AG20443 (cell line): Measurements from ENCODE around the gene SIGLEC11.
"Not testable (repeated sequence)": the region's sequence is repeated elsewhere in the genome, so short reads cannot be mapped to it uniquely, and the experiment has no call there.

Experiments
- DNase-seq: peaks from one replicate; pipeline ENCODE4 v3.0.0; 2012; ENCODE audit warnings: low spot score, mixed read lengths

The SIGLEC11 gene

DNA sequence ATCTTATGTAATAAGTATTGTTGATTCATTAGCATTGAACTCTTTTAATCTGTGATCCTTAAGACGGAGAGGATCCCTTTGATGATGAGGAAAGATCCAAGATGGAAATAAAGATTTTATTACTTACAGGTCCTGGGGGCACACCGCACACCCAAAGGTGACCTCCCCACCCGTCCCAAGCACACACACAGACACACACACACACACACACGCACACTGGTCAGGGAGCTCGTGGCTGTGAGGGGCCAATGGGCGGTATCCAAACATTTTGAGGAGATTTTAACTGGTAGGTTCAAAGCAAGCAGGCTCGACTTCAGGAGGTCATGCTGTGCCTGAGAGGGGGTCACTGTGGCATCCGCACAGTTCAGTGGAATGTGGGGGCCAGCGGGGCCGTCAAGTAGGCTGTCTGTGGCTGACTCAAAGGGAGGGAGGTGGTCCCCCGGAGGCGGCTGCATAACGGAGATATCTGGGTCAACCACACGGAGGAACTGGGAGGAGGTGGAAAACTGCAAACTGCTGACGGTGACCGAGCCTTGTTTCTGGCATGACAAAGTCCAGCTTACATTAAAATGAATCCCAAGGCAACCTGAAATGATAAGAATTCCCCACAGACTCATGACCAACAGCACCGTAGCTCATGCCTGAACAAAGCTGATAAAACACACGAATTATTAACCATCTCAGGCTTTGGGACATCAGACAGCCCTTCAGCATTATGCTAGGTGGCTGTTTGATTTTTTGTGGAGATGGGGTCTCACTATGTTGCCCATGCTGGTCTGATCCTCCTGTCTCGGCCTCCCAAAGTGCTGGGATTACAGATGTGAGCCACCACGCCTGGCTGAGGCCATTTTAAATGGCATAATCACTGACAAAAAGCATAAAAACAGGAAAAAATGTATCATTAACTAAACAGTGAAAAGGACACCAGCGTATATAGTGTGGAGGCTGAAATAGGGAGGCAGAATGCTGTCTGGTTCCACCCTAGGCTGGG, 20.9 kb upstream of the SIGLEC11 start:
- DNase-seq, result no peak

GRCh38 chr19:49978324-49978723, 17.4 kb upstream of the SIGLEC11 start:
- no peak for DNase-seq

- no peak for DNase-seq
Observed at GRCh38 chr19:49977881-49978280, 16.9 kb upstream of the SIGLEC11 start.

DNA sequence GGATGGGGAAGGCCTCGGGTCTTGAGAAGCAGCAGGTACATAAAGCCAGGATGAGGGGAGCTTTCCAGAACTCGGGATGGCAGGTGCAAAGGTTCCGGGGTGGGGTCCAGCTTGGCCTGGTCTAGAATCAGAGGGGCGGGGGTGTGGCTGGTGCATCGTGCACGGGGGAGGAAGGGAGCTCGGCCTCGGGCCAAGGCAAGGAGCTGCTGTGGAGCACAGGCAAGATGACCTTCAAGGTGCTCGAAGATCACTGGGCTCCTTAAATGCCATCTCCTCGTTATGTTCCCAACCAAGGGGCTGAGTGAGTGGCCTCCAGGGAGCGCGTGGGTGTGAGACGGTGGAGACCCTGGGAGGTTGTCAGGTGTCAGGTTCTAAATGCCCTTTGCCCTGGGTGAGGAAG, 16.1 kb upstream of the SIGLEC11 start:
- no peak for DNase-seq

GRCh38 chr19:49976496-49976895, 15.5 kb upstream of the SIGLEC11 start:
- no peak for DNase-seq

DNA sequence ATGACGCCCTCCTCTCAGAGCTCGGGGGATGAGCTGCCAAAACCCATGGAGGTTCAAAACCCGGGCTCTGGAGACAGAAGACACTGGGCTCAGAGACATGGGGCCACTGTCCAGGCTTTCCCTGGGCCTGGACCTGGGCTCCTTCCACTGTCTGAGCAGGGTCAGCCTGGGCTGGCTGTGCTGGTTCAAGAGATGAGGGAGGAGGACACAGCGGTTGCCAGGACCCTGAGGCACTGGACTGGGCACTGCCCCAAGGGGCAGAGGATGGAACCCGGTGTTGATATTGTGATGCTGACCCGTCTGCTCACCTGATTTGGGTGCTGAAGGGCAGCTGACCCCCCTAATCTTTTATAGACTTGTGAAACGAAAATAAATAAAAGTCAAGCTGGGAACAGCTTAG, 14.1 kb upstream of the SIGLEC11 start:
- DNase-seq, result no peak

DNA sequence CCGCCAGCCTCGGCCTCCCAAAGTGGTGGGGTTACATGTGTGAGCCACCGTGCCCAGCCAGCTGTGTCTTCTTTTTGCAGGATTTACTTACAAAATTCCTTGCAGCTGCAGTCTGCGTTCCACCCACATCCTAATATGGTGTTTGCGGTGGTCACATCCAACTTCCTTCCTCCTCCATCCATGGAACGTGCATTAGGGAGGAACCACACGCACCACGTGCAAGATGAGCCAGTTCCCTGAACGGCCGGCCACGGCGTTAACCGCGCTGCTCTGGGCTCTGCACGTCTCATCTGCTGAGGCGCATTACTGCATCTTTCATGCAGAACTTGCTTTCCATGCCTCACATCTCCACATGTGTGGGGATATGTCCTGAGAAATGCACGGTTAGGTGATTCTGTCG, 13.0 kb upstream of the SIGLEC11 start:
- no peak for DNase-seq

- DNase-seq, result no peak
Observed at GRCh38 chr19:49972841-49973240, 11.9 kb upstream of the SIGLEC11 start.

DNA sequence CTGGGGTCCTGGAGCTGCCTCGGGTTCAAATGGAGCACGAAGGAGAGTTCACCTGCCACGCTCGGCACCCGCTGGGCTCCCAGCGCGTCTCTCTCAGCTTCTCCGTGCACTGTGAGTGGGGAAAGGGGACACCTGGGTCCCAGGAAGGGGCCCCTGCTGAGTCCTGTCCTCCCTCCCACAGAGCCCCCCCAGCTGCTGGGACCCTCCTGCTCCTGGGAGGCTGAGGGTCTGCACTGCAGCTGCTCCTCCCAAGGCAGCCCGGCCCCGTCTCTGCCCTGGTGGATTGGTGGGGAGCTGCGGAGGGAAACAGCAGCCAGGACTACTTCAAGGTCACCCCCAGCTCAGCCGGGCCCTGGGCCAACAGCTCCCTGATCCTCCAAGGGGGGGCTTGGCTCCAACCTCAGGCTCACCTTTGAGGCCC, 11.0 kb upstream of the SIGLEC11 start:
- no peak for DNase-seq

GRCh38 chr19:49969355-49969754, 8.4 kb upstream of the SIGLEC11 start:
- not testable (repeated sequence) for DNase-seq

DNA sequence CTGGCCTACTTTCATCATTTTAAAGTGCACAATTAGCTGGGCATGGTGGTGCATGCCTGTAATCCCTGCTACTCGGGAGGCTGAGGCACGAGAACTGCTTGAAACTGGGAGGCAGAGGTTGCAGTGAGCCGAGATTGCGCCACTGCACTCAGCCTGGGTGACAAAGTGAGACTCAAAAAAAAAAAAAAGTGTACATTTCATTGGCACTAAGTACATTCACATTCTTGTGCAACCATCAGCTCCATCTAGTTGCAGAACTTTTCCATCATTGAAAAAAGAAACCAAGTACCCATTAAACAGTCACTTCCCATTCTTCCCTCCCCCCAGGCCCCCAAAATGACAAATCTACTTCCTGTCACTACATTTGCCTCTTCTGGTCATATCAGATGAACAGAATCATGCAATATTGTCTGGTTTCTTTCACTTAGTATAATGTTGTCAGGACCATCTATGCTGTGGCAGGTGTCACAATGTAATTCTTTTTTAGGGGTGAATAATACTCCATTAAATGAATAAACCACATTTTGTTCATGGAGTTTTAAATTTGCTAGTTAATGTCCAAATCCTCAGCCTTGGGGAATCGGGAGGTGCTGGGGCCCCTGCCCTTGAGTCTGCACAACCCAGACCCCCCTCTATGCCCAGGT, 7.4 kb upstream of the SIGLEC11 start:
- DNase-seq, result no peak

DNA sequence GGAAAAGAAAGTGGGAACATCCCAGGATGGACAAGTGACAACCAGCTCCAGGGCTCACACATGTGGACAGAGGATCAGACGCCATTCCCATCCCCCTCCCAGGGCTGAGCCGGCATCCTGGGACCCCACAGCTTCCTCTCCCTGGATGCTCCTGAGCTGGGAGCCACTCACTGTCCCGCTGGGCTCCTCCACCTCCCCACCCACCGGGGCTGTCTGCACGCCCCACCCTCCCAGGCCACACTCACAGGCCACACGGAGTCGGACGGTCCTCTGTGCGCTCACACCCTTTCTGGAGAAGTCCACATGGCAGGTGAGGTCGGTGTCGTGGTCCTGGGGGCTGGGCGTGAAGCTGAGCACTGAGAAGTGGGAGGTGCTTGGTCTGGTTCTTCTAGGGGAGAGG, 1.1 kb downstream of the SIGLEC11 start:
- DNase-seq, result not testable (repeated sequence)

GRCh38 chr19:49958596-49958995, 2.4 kb downstream of the SIGLEC11 start:
- DNase-seq, result not testable (repeated sequence)

GRCh38 chr19:49958144-49958543, 2.8 kb downstream of the SIGLEC11 start:
- DNase-seq, result not testable (repeated sequence)

DNA sequence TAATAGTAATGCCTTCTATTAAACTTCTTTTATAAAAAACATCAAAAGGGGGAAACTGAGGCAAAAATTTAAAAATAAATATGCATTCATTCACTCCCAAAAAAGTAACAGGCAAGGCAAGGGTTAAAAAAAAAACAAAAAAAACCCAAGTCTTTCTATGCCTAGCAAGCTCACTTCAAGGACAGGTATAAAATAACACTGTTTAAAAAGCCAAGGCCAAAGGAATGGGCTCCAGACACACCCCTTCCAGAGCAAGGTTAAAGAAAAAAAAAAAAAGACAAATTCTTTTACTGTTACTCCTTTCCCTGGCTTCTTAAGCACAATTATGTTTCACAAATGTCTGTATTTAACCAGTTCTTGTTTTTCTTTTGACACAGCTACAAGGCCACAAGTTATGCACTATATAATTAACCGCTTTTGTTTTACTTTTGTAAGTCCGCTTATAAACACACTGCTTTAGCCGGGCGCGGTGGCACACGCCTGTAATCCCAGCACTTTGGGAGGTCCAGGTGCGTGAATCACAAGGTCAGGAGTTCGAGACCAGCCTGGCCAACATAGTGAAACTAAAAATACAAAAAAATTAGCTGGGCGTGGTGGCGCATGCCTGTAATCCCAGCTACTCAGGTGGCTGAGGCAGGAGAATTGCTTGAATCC, 3.6 kb downstream of the SIGLEC11 start:
- no peak for DNase-seq

DNA sequence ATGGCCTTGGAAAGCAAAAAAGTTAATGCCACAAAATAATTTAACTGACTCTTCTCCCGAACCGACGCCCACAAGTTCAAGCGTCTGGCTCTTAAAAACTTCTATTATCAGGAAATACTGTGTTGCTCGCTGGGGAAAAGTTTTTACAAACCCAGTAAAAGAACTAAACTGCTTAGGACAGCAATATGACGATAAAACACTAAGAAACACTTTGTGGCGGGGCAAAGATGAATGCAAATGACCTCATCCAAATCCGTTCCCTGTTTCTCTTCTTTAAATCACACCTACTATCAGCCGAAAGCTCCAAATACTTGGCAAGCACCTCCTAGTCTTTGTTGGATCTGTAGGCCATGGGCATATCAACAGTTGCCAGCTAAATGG, 4.9 kb downstream of the SIGLEC11 start:
- no peak for DNase-seq

DNA sequence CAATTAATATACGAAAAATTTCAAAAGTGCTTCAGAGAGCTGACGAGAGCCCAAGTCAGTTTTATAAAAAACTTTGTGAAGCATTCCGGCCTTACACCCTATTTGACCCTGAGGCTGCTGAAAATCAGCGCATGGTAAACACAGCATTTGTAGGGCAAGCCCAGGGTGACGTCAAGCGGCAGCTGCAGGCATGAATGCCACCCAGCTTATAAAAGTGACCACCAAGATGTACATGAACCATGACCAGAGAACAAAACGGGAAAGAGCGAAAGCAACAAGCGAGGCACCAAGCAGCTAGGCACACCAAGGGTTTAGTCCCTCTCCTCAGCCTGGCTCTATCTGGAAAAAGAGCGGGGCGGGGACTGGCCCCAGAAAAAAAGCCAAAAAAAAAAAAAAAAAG, 6.0 kb downstream of the SIGLEC11 start:
- no peak for DNase-seq

DNA sequence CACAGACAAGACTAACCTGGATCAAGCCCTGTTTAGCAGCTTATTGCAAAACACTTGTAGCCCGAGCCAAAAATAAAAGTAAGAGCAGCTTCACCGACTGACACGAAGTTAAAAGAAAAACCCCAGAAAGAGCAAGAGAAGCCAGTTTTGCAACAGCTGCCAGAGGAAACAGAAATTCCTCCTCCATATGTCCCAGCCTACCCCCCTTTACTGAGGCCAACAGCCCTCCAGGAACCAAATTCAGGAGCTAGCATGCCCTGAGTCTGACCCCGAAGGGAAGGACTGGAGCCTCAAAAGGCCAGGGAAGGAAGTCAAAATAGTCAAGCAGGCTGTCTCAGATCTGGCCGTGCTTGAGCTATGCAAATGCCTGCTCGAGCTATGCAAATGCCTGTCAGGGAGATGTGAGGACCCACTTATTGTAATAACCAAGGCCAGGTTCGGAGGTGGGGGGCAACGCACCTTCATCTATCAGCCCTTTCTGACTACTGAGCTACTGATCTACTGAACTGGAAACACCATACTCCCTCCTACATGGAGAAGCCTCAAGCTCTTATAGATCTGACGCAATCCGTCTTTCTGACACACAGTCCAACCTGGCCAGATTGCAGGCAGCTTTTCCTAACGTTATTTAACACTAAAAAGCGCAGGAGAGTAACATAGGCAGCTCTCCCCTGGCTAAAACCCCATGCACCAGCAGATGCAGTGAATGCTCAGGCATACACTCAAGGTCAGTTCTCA, 6.7 kb downstream of the SIGLEC11 start:
- no peak for DNase-seq

- no peak for DNase-seq
Observed at GRCh38 chr19:49953416-49953815, 7.6 kb downstream of the SIGLEC11 start.

GRCh38 chr19:49952906-49953305, 8.1 kb downstream of the SIGLEC11 start:
- DNase-seq, result no peak

GRCh38 chr19:49952479-49952836, 8.5 kb downstream of the SIGLEC11 start:
- no peak for DNase-seq

DNA sequence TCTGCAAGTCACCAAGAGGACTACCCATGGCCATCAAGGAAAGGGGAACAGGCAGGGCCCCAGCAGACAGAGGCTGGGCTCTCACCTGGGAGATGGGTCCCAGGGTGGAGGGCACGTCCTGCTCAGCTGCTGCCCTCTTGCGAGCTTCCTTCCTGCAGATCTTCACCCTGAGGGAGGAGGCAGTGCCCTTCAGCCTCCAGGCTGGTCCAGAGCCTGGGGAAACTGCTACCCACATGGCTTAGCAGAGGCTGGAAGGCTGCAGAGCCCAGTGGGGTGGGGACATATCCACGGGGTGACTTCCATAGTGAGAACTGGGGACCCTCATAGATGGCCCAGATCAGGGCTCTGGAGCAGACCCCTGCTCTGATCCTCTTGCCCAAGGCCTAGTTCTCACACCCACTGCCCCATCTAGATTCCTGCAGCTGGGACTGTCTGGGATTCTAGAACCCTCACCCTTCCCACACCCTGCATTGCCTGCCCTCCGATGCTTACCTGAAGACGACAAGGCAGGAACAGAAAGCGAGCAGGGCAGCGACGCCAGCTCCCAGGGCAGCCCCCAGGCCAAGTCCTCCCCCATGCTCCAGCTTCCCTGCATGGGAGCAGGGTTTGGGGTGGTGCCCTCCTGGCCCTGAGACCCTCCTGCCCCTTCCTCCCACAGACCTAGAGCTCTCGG, 9.0 kb downstream of the SIGLEC11 start:
- no peak for DNase-seq
